Astrocyte (in vitro differentiated cells and primary cell): Measurements from ENCODE around the gene STOML1. TPM values are rescaled to one million over a fixed set of nuclear protein-coding genes. Genes with fewer than 3 reads are reported as not detected.

Experiments used
- DNase-seq: peaks from one replicate; pipeline ENCODE4 v3.0.0-alpha.2; 2010; ENCODE audit warnings: low read depth
- FAIRE-seq: peaks from 2 replicates; lab custom pipeline; 2011; peaks lifted over from hg19 to GRCh38; lab: Jason Lieb, UNC
- H2AFZ ChIP-seq: 2 replicates; pipeline ENCODE4 v1.6.0; 2012; ENCODE audit warnings: low read depth, low read length, inconsistent platforms
- H3K27ac ChIP-seq: 2 replicates; pipeline ENCODE4 v1.5.1; 2011; ENCODE audit warnings: low read depth, low read length, inconsistent platforms
- H3K27me3 ChIP-seq: 2 replicates; pipeline ENCODE4 v1.6.0; 2011; ENCODE audit warnings: low read length, inconsistent platforms; ENCODE audit not compliant: insufficient read depth
- H3K36me3 ChIP-seq: 2 replicates; pipeline ENCODE4 v1.5.1; 2011; ENCODE audit warnings: low read length, inconsistent platforms; ENCODE audit not compliant: insufficient read depth
- H3K4me1 ChIP-seq: 2 replicates; pipeline ENCODE4 v1.5.1; 2011; ENCODE audit warnings: low read length, inconsistent platforms; ENCODE audit not compliant: insufficient read depth
- H3K4me2 ChIP-seq: 2 replicates; pipeline ENCODE4 v1.6.0; 2012; ENCODE audit warnings: low read length, inconsistent platforms
- H3K4me3 ChIP-seq: 2 replicates; pipeline ENCODE4 v1.5.1; 2011; ENCODE audit warnings: low read depth, mild to moderate bottlenecking, low read length, inconsistent platforms; ENCODE audit not compliant: insufficient read depth
- H3K79me2 ChIP-seq: 2 replicates; pipeline ENCODE4 v1.6.0; 2012; ENCODE audit warnings: mild to moderate bottlenecking, low read length, inconsistent platforms; ENCODE audit not compliant: insufficient read depth
- H3K9ac ChIP-seq: 2 replicates; pipeline ENCODE4 v1.6.0; 2012; ENCODE audit warnings: mild to moderate bottlenecking, low read length, inconsistent platforms
- H3K9me3 ChIP-seq: 2 replicates; pipeline ENCODE4 v1.5.1; 2012; ENCODE audit warnings: low read depth, mild to moderate bottlenecking, low read length, inconsistent platforms; ENCODE audit not compliant: insufficient read depth
- H4K20me1 ChIP-seq: 2 replicates; pipeline ENCODE4 v1.6.0; 2012; ENCODE audit warnings: low read length, inconsistent platforms; ENCODE audit not compliant: insufficient read depth
- H3K27ac Mint-ChIP-seq: one replicate; pipeline ENCODE4 v1.8.0; 2021; ENCODE audit warnings: mild to moderate bottlenecking, mixed read lengths; ENCODE audit not compliant: unreplicated experiment
- H3K27me3 Mint-ChIP-seq: one replicate; pipeline ENCODE4 v1.8.0; 2021; ENCODE audit warnings: low read depth, mixed read lengths; ENCODE audit not compliant: unreplicated experiment
- H3K36me3 Mint-ChIP-seq: one replicate; pipeline ENCODE4 v1.8.0; 2021; ENCODE audit warnings: low read depth, mixed read lengths; ENCODE audit not compliant: unreplicated experiment
- H3K4me1 Mint-ChIP-seq: one replicate; pipeline ENCODE4 v1.8.0; 2021; ENCODE audit warnings: low read depth, mixed read lengths; ENCODE audit not compliant: unreplicated experiment
- H3K4me3 Mint-ChIP-seq: one replicate; pipeline ENCODE4 v1.8.0; 2021; ENCODE audit warnings: mild to moderate bottlenecking, moderate library complexity, mixed read lengths; ENCODE audit not compliant: unreplicated experiment
- H3K9me3 Mint-ChIP-seq: one replicate; pipeline ENCODE4 v1.8.0; 2021; ENCODE audit warnings: mild to moderate bottlenecking, mixed read lengths; ENCODE audit not compliant: unreplicated experiment
- EZH2 ChIP-seq: IDR thresholded peaks from 2 replicates; pipeline ENCODE4 v1.6.1; 2012; ENCODE audit warnings: mild to moderate bottlenecking, low read length, inconsistent platforms; ENCODE audit not compliant: insufficient read depth
- total RNA-seq: library from RNA; stranded (reverse); gene quantifications from 2 replicates; pipeline ENCODE4 v1.2.1, GENCODE V29; 2021
- TF ChIP-seq, protein P1 (sequence below): IDR thresholded peaks from 2 replicates; pipeline ENCODE4 v1.5.1; 2011; ENCODE audit warnings: low read depth, mild to moderate bottlenecking, inconsistent platforms, low read length, moderate library complexity; ENCODE audit not compliant: insufficient read depth

STOML1 gene
- total RNA-seq, 1 donor from 2014 or later: 12.4 TPM

GRCh38 chr15:74032046-74032445 is 40.0 kb upstream of the STOML1 start:
- TF ChIP-seq, protein P1, sequence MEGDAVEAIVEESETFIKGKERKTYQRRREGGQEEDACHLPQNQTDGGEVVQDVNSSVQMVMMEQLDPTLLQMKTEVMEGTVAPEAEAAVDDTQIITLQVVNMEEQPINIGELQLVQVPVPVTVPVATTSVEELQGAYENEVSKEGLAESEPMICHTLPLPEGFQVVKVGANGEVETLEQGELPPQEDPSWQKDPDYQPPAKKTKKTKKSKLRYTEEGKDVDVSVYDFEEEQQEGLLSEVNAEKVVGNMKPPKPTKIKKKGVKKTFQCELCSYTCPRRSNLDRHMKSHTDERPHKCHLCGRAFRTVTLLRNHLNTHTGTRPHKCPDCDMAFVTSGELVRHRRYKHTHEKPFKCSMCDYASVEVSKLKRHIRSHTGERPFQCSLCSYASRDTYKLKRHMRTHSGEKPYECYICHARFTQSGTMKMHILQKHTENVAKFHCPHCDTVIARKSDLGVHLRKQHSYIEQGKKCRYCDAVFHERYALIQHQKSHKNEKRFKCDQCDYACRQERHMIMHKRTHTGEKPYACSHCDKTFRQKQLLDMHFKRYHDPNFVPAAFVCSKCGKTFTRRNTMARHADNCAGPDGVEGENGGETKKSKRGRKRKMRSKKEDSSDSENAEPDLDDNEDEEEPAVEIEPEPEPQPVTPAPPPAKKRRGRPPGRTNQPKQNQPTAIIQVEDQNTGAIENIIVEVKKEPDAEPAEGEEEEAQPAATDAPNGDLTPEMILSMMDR: no peak
- no peak for TF ChIP-seq EZH2
- no peak overlapping the region for H3K9ac ChIP-seq
- no peaks in the 10 kb centered on the region for H3K79me2 ChIP-seq
- Mint-ChIP-seq H3K9me3 (no peaks in the 10 kb centered on the region), H3K27me3 (no peaks in the 10 kb centered on the region), H3K4me3 (no peak overlapping the region), H3K27ac (no peak overlapping the region), H3K36me3 (peaks cover 31% of the 10 kb centered on the region), H3K4me1 (peaks cover 4% of the 10 kb centered on the region)
- no peaks in the 10 kb centered on the region for H3K4me1 ChIP-seq
- peaks cover 11% of the 10 kb centered on the region for H4K20me1 ChIP-seq
- H3K4me2 ChIP-seq: no peak overlapping the region
- DNase-seq: no peak
- FAIRE-seq: no peak
- H3K27ac ChIP-seq: no peak overlapping the region
- H3K4me3 ChIP-seq: no peak overlapping the region
- H3K36me3 ChIP-seq: peaks cover 19% of the 10 kb centered on the region
- H3K27me3 ChIP-seq: no peaks in the 10 kb centered on the region
- H2AFZ ChIP-seq: no peak overlapping the region
- H3K9me3 ChIP-seq: no peaks in the 10 kb centered on the region

GRCh38 chr15:74028646-74029045 is 36.6 kb upstream of the STOML1 start:
- H3K4me1 Mint-ChIP-seq: peaks cover 6% of the 10 kb centered on the region
- Histone ChIP-seq H3K4me2 (no peak overlapping the region), H3K27me3 (no peaks in the 10 kb centered on the region), H3K4me3 (no peak overlapping the region), H3K9me3 (no peaks in the 10 kb centered on the region), H4K20me1 (peaks cover 35% of the 10 kb centered on the region), H3K4me1 (peaks cover 12% of the 10 kb centered on the region), H3K36me3 (peaks cover 17% of the 10 kb centered on the region), H3K79me2 (no peaks in the 10 kb centered on the region), H3K9ac (no peak overlapping the region), H3K27ac (no peak overlapping the region), H2AFZ (no peak overlapping the region)
- no peak overlapping the region for H3K27ac Mint-ChIP-seq
- FAIRE-seq (no peak), DNase-seq (no peak)
- peaks cover 30% of the 10 kb centered on the region for H3K36me3 Mint-ChIP-seq
- H3K4me3 Mint-ChIP-seq: no peak overlapping the region
- TF ChIP-seq, protein P1: no peak
- TF ChIP-seq EZH2: no peak
- H3K27me3 Mint-ChIP-seq: no peaks in the 10 kb centered on the region
- no peaks in the 10 kb centered on the region for H3K9me3 Mint-ChIP-seq

DNA sequence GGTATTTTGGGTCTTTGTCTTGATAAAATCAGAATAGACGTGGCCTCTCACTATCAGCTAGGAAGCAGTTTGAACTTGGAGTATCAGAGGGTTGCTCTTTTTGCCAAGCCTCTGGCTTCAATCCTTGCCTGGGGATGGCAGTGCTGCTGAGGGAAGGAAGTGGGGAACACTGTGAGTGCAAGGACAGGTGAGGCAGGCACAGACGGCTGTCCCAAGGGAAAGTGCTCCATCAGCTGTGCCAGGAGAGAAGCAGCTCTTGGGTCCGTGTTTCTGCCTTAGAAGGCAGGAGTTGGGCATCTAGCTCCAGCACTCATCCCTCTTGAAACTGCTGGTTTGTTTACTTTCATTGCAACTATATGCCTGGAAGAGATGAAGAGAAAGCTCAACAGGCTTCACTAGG is 35.6 kb upstream of the STOML1 start:
- no peak overlapping the region for H2AFZ ChIP-seq
- H3K4me1 ChIP-seq: peaks cover 14% of the 10 kb centered on the region
- H3K4me2 ChIP-seq: no peak overlapping the region
- H3K27ac ChIP-seq: no peak overlapping the region
- no peaks in the 10 kb centered on the region for H3K27me3 ChIP-seq
- DNase-seq (no peak), FAIRE-seq (no peak)
- Mint-ChIP-seq H3K27me3 (no peaks in the 10 kb centered on the region), H3K36me3 (peaks cover 33% of the 10 kb centered on the region), H3K9me3 (no peaks in the 10 kb centered on the region), H3K4me3 (no peak overlapping the region), H3K4me1 (peaks cover 6% of the 10 kb centered on the region), H3K27ac (no peak overlapping the region)
- peaks cover 17% of the 10 kb centered on the region for H3K36me3 ChIP-seq
- H4K20me1 ChIP-seq: peaks cover 41% of the 10 kb centered on the region
- H3K79me2 ChIP-seq: peaks cover 4% of the 10 kb centered on the region
- H3K9ac ChIP-seq: no peak overlapping the region
- TF ChIP-seq, protein P1: no peak
- no peak for TF ChIP-seq EZH2
- no peaks in the 10 kb centered on the region for H3K9me3 ChIP-seq
- no peak overlapping the region for H3K4me3 ChIP-seq
